DOHH2 (cell line): Measurements from ENCODE around the gene GTPBP3.

Experiments
- H3F3A ChIP-seq: fragments of 200-600 bp; sonication (generic), shearing (Covaris generic); 2 replicates; pipeline ENCODE4 v1.6.0; 2016; ENCODE audit warnings: antibody characterized with exemption, mild to moderate bottlenecking; ENCODE audit not compliant: control insufficient read depth, insufficient read depth
- H3K27ac ChIP-seq: fragments of 200-600 bp; sonication (generic); 2 replicates; pipeline ENCODE4 v1.5.1; 2014; ENCODE audit warnings: low read depth, mild to moderate bottlenecking, low read length, moderate library complexity
- H3K27me3 ChIP-seq: fragments of 200-600 bp; sonication (generic); 2 replicates; pipeline ENCODE4 v1.6.1; 2014; ENCODE audit warnings: mild to moderate bottlenecking, low read length, mixed read lengths; ENCODE audit not compliant: control insufficient read depth
- H3K36me3 ChIP-seq: fragments of 200-600 bp; sonication (generic); 2 replicates; pipeline ENCODE4 v1.6.1; 2014; ENCODE audit warnings: mild to moderate bottlenecking, low read length, moderate library complexity, mixed read lengths; ENCODE audit not compliant: control insufficient read depth
- H3K4me1 ChIP-seq: fragments of 200-600 bp; sonication (generic); 2 replicates; pipeline ENCODE4 v1.6.1; 2014; ENCODE audit warnings: mild to moderate bottlenecking, low read length, mixed read lengths; ENCODE audit not compliant: control insufficient read depth
- H3K4me2 ChIP-seq: fragments of 200-600 bp; sonication (generic); 2 replicates; pipeline ENCODE4 v1.6.0; 2014; ENCODE audit warnings: mild to moderate bottlenecking, low read length, moderate library complexity
- H3K4me3 ChIP-seq: fragments of 200-600 bp; sonication (generic); 2 replicates; pipeline ENCODE4 v1.5.1; 2014; ENCODE audit warnings: mild to moderate bottlenecking, low read length, mixed read lengths
- H3K79me2 ChIP-seq: fragments of 200-600 bp; sonication (generic); 2 replicates; pipeline ENCODE4 v1.6.1; 2014; ENCODE audit warnings: mild to moderate bottlenecking, low read length, mixed read lengths; ENCODE audit not compliant: control insufficient read depth
- H3K9me2 ChIP-seq: fragments of 200-600 bp; sonication (generic); replicated peaks from 2 replicates; pipeline ENCODE4 v1.6.1; 2014; ENCODE audit warnings: mild to moderate bottlenecking, low read length, mixed read lengths; ENCODE audit not compliant: control insufficient read depth
- H3K9me3 ChIP-seq: fragments of 200-600 bp; sonication (generic); 2 replicates; pipeline ENCODE4 v1.6.1; 2014; ENCODE audit warnings: antibody characterized with exemption, low read length, mixed read lengths; ENCODE audit not compliant: control insufficient read depth, insufficient read depth
- H4K20me1 ChIP-seq: fragments of 200-600 bp; sonication (generic); 2 replicates; pipeline ENCODE4 v1.6.0; 2014; ENCODE audit warnings: low read depth, mild to moderate bottlenecking, antibody characterized with exemption, low read length, moderate library complexity; ENCODE audit not compliant: control insufficient read depth, insufficient read depth
- EZH2phosphoT487 ChIP-seq: fragments of 200-600 bp; sonication (generic); IDR thresholded peaks from 2 replicates; pipeline ENCODE4 v1.6.1; 2017; ENCODE audit warnings: borderline replicate concordance, mild to moderate bottlenecking, antibody characterized with exemption, low read length, moderate library complexity, mixed read lengths
- TF ChIP-seq, protein P1 (sequence below): fragments of 200-600 bp; sonication (generic); IDR thresholded peaks from one replicate; pipeline ENCODE4 v1.5.1; 2014; ENCODE audit warnings: antibody characterized with exemption, mild to moderate bottlenecking, low read depth, low read length; ENCODE audit not compliant: poor library complexity, severe bottlenecking

The GTPBP3 gene, protein sequence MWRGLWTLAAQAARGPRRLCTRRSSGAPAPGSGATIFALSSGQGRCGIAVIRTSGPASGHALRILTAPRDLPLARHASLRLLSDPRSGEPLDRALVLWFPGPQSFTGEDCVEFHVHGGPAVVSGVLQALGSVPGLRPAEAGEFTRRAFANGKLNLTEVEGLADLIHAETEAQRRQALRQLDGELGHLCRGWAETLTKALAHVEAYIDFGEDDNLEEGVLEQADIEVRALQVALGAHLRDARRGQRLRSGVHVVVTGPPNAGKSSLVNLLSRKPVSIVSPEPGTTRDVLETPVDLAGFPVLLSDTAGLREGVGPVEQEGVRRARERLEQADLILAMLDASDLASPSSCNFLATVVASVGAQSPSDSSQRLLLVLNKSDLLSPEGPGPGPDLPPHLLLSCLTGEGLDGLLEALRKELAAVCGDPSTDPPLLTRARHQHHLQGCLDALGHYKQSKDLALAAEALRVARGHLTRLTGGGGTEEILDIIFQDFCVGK

DNA sequence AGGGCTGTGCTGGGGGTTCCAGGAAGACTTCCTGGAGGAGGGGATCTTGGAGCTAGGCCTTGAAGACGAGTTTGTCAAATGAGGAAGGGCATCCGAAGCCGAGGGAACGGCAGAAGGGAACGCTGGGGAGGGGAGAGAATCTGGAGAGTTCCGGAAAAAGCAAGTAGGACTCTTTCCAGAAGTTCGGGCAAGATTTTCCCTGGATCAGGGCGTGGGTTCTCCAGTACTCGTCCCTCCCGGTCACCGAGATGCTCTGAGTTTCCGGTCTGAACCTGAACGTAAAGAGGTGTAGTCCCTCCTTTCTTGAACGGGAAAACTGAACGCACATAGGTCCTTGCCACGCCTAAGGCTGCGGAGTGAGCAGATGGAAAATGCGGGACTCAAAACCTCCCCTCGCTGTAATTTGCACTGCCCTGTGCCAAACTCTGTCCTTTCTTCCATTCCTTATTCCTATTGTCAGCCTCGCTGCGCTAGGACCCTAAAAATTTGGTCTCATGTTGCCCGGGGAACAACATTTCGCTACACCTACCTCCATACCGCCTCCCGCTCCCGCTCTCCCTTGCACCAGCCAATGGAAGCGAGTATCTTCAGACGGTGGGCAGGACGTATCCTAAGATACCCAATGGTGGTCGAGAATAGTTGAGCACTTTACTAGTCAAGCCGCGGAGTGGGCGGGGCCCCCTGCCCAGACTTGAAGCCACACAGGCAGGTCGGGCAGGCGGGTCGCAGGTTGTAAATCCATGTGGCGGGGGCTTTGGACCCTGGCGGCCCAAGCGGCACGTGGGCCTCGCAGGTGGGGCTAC is at the start of gene GTPBP3:
Gene GTPBP3, plus strand, starts transcription at position 682 of the 803 bp plus-strand sequence. Its CDS starts 59 bp downstream, at position 741.
- Histone ChIP-seq H3K27me3 (no peaks in the 10 kb centered on the region), H3K79me2 (peaks cover 25% of the 10 kb centered on the region), H3K4me1 (peaks cover 45% of the 10 kb centered on the region), H3K4me3 (peak within 1 kb of the TSS; percentile 96), H3K4me2 (peak within 1 kb of the TSS; percentile 96), H3F3A (peaks cover 8% of the 10 kb centered on the region), H3K27ac (peak within 1 kb of the TSS; percentile 76), H3K9me2 (no peaks in the 10 kb centered on the region), H3K9me3 (peaks cover 10% of the 10 kb centered on the region; the same call in 1 of the 2 replicates), H3K36me3 (peaks cover 35% of the 10 kb centered on the region), H4K20me1 (no peaks in the 10 kb centered on the region; the same call in 1 of the 2 replicates)
- no peak for TF ChIP-seq EZH2phosphoT487
- TF ChIP-seq, protein P1, sequence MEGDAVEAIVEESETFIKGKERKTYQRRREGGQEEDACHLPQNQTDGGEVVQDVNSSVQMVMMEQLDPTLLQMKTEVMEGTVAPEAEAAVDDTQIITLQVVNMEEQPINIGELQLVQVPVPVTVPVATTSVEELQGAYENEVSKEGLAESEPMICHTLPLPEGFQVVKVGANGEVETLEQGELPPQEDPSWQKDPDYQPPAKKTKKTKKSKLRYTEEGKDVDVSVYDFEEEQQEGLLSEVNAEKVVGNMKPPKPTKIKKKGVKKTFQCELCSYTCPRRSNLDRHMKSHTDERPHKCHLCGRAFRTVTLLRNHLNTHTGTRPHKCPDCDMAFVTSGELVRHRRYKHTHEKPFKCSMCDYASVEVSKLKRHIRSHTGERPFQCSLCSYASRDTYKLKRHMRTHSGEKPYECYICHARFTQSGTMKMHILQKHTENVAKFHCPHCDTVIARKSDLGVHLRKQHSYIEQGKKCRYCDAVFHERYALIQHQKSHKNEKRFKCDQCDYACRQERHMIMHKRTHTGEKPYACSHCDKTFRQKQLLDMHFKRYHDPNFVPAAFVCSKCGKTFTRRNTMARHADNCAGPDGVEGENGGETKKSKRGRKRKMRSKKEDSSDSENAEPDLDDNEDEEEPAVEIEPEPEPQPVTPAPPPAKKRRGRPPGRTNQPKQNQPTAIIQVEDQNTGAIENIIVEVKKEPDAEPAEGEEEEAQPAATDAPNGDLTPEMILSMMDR: no peak

DNA sequence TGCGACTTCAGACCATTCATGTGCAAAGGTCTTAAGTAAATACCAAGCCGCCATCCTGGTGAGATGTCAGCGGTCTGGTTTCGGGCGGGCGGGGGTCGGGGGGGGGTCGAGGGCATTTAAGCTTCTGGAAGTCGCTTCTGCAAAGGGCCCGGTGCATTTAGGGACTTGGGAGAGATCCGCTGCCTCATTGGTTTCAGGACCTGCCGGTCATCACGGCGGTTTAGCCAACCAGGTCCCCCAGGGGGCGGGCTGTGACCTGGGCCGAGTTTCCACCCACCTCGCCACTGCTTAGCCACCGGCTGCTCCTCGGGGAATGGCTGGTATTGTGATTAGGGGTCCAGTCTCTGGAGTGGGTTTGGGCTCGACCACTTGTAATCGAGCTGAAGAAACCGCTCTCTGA is 47.9 kb upstream of the GTPBP3 start:
- Histone ChIP-seq H3K4me1 (peaks cover 26% of the 10 kb centered on the region), H3K9me3 (no peaks in the 10 kb centered on the region), H3K79me2 (peaks cover 10% of the 10 kb centered on the region), H3K9me2 (no peaks in the 10 kb centered on the region), H3K4me3 (no peak overlapping the region), H3F3A (peaks cover 13% of the 10 kb centered on the region; the same call in 1 of the 2 replicates), H3K36me3 (peaks cover 21% of the 10 kb centered on the region), H3K27me3 (no peaks in the 10 kb centered on the region), H4K20me1 (0 out of 2 replicates have a peak, but pooled peaks cover 3% of the 10 kb centered on the region), H3K27ac (no peak overlapping the region), H3K4me2 (no peak overlapping the region; the same call in 1 of the 2 replicates)
- no peak for TF ChIP-seq EZH2phosphoT487
- TF ChIP-seq, protein P1: no peak

DNA sequence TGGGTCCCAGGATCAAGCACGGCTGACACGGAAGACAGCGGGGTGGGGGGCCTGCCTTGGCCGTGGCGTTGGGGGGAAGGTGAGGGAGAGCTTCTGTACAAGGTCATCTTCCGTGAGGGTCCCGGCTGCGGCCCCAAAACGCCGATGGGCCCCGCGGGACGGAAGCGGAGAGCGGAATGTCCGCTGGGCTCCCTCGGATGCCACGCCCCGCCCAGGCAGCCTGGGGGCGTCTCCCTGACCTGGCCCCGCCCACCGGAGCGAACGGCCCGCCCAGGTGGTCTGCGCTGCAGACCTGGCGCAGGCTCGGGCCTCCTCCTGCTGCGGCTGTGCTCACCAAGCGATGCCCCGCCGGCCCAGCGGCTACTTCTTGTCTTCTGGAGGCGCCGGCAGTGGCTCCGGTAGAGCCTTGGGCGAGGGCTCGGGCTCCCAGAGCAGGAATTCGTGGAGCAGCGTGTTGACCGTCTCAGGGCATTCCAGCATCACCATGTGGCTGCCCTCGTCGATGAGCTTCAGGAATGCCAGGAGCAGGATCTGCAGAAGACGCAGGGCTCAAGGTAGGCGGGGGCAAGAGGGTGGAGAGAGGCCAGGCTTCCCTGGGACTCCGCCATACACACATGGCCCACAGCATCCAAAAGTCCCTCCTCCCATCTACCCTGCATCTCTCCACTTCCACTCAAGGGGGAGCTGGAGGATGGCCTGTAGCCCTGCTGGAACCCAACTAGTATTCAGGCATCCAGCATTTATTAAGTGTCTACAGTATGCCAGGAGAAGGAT is 44.9 kb upstream of the GTPBP3 start:
- Histone ChIP-seq H3K79me2 (peaks cover 12% of the 10 kb centered on the region), H3K36me3 (no peaks in the 10 kb centered on the region), H3K4me3 (peak overlapping the region; percentile 89), H3K9me2 (no peaks in the 10 kb centered on the region), H3K27me3 (no peaks in the 10 kb centered on the region), H3K27ac (peak overlapping the region; percentile 63), H3F3A (peaks cover 8% of the 10 kb centered on the region; the same call in 1 of the 2 replicates), H3K4me2 (peak overlapping the region; percentile 100), H4K20me1 (0 out of 2 replicates have a peak, but pooled peaks cover 3% of the 10 kb centered on the region), H3K9me3 (no peaks in the 10 kb centered on the region), H3K4me1 (peaks cover 27% of the 10 kb centered on the region)
- no peak for TF ChIP-seq EZH2phosphoT487
- TF ChIP-seq, protein P1: peak; percentile 71
